NCI-H345 treated with DMSO at 0.1 percent for 48 hours (cell line): ENCODE measurements around the gene LLGL2.
"Not testable (repeated sequence)": the region's sequence is repeated elsewhere in the genome, so short reads cannot be mapped to it uniquely, and the experiment has no call there.

Experiments used
- DNase-seq: peaks from one replicate; lab custom pipeline; 2025; ENCODE audit not compliant: unreplicated experiment; lab: John Stamatoyannopoulos, UW

Gene LLGL2

DNA sequence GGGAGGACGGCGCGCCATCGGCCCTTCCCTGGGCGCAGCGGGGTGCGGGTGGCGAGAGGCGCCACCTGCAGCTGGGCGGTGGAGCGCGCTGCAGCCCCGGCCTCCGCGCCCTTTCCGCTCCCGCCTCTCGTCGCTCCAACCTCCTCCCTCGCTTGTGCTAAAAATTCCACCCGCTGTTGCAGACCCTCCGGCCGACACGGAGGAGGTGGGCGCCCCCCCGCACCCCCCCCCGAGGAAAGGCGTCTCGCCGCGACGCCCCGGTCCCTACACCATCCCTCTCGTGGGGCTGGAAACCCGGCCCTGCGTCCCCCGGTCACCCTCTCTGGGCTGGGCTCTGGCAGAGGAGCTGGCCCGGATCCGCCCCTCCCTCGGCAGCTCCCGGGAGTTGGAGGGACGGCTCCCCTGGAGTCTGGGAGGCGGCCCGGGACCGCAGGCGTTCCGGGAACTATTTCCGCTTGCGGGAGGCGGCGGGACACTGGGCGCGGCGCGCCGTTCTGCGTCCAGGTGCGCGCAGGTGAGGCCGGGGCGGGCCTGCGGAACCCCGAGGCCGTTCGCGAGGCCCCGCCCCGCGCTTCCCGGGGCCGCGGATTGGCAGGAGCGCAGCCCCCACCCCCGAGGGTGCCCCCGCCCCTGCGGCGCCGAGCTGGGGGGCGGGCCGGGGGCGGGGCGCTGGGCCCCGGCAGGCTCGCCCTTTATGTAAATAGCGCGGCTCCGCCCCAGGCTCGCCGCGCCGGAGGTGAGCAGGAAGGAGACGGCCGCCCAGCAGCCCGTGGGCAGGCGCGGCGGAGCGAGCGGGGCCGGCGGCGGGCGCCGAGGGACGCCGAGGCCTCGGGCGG lies at the start of gene LLGL2:
LLGL2 (plus strand) TSS at position 728 of the 836 bp plus-strand sequence. CDS start 17,730 bp downstream, outside the sequence.
- DNase-seq: peak; percentile 93

GRCh38 chr17:75475851-75476250 lies 49.6 kb upstream of the LLGL2 start:
- no peak for DNase-seq

DNA sequence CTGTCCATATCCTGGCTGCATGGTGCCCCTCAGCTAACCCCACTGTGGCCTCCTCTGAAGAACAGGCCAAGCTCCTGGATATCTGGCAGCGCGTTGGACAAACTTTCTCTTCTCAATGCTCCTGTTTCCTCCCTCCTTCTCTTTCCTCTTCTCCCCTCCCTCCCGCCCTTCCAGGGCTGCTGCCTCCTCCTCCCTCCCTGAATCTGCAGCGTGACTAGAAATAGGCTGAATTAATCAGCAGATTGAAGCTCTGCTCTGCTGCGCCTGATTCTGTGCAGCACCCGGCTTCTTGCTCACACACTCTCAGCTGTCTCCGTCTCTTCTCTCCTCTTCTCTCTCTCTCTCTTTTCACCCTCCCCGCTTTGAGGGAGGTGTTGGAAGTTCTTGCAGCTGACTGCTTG lies 49.2 kb upstream of the LLGL2 start:
- DNase-seq: no peak

DNA sequence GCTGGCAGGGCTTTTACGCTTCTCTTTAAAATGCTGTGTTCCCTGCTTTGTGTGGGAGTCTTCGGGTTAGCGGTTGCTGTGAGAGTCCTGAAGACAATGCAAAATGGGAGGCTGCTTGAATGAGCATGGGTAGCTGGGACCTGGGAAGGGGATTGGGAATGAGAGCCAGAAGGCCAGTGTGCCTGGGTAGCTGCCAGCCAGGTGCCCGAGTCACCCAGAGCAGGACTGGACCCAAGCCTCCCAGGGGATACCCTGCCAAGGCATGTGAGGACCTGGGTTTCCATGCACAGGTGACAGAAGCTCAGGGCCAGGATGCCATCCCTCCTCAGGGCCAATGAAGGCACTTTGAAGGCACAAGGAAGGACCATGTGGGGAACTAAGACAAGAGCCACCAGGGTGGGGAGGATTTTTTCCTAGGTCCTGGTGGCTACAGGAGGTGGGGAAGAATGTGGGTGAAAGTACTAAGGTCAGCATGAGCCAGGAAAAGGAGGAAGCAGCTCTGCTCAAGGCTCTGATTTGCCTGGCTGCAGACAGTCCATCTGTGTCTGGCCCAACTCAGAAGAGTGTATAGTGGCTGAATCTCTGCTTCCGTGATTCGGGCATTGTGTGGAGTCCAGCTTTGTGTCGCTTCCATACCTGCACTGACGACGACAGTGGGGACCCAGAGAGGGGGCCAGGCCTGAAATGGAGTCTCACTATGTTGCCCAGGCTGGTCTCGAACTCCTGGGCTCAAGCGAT lies 48.6 kb upstream of the LLGL2 start:
- DNase-seq: no peak

GRCh38 chr17:75477490-75477862 lies 48.0 kb upstream of the LLGL2 start:
- DNase-seq: not testable (repeated sequence)

GRCh38 chr17:75478508-75478907 lies 47.0 kb upstream of the LLGL2 start:
- no peak for DNase-seq

DNA sequence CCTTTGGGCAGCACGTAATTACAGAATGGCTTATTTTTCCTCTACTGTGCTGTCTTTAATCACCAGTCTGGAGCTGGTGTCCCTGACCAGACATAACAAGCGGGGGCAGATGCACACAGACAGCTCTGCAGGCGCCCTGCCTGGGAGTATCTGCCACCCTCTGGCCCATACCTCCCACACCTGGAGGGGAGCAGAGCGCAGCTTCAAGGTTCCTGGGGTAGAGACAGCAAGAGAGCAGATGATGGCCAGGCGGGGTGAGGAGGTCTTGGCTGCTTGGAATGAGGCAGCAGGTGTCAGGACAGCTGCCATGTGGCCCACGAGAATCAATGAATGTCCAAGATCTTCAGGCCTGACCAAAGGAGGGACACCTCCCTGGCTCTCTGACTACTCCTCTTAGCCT lies 45.2 kb upstream of the LLGL2 start:
- DNase-seq: no peak

DNA sequence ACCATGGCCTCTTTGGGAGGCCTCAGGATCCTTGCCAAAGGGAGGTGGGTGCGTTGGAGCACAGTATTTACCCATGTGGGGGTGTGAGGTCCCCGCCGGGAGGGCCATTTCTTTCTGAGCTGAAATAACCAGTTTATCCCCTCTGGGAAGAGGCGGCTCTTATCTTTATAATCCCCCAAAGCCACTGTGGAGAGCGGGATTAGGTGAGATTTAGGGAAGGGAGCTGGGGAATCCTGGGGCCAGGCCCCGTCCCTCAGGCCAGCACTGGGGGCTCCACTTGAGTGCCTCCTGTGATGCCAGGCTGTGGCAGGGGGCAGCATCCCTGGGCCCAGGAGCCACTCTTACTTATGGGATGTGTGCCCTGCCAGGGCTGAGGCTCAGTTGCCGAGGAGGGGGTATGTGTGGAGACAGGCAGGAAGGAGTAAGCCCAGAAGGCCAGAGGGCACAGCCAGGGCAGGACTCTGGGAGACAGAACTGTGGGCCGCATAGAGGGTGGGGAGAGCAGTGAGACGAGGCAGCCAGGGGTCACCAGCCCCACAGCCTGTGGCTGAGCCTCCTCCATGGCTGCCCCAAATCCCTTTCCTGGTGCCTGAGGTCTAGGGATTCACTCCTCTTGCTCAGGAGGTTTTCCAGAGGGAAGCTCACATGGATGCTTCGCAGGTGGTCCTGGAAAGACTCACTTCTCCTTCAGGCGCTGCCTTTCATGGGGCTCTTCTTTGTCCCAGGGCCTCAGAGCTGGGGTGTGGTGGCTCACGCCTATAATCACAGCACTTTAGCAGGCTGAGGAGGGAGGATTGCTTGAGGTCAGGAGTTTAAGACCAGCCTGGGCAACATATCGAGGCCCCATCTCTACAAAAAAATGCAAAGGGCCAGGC lies 44.1 kb upstream of the LLGL2 start:
- DNase-seq: no peak

DNA sequence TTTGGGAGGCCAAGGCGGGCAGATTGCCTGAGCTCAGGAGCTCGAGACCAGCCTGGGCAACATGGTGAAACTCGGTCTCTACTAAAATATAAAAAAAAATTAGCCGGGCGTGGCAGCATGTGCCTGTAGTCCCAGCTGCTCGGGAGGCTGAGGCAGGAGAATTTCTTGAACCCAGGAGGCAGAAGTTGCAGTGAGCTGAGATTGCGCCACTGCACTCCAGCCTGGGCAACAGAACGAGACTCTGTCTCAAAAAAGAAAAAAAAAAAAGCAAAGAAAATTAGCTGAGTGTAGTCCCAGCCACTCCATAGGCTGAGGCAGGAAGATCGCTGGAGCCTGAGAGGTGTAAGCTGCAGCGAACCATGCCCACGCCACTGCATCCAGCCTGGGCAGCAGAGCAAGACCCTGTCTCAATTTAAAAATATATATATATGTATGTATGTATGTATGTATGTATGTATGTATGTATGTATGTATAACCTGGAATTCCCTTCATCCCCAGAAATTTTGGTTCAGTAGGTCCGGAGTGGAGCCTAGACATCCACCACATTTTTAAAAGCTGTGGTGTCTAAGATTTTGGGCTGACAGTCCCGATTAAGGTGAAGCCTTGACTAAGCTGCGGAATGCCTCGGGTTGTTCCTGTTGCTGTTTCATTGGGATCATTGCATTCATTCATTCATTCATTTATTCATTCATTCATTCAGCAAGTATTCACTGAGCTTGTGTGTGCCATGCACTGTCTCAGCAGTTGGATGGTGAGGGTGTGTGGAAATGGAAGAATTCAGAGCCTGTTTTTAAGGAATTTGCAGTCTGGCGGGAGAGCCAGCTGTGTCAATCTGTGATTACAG lies 43.2 kb upstream of the LLGL2 start:
- no peak for DNase-seq

GRCh38 chr17:75485688-75486087 lies 39.8 kb upstream of the LLGL2 start:
- DNase-seq: no peak

DNA sequence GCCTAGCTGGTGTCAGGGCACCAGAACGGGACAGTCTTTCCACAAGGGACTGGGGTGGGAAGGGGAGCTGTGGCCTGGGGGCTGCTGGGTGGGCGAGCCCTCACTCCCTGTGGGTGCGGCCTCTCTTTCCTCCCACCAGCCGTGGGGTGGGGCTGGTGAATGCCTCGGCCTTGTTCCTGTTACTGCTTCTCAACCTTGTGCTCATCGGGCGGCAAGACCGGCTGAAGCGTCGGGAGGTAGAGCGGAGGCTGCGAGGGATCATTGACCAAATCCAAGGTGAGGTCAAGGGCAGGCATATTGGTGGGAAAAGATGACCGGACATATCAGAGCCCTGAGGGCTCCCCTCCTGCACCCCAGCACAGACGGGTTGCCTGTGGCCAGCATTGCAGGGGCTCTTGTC lies 39.3 kb upstream of the LLGL2 start:
- DNase-seq: no peak

DNA sequence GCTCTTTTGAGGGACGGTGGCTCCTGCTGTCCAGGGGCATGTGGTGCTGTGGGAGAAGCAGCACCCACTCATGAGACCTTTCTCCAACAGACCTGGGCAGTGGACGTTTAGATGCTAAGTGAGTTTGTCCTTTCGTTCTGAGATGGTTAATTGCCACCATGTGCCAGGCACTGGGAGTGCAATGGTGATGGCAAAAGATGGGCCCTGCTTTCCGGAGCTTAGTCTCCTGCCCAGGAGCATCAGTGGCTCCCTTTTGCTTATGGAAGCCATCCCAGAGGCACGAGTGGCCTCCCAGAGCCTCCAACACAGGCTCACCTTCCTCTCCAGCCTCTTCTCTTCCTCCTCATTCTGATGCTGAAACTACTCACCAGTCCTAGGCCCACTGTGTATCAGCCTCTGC lies 38.5 kb upstream of the LLGL2 start:
- DNase-seq: no peak

DNA sequence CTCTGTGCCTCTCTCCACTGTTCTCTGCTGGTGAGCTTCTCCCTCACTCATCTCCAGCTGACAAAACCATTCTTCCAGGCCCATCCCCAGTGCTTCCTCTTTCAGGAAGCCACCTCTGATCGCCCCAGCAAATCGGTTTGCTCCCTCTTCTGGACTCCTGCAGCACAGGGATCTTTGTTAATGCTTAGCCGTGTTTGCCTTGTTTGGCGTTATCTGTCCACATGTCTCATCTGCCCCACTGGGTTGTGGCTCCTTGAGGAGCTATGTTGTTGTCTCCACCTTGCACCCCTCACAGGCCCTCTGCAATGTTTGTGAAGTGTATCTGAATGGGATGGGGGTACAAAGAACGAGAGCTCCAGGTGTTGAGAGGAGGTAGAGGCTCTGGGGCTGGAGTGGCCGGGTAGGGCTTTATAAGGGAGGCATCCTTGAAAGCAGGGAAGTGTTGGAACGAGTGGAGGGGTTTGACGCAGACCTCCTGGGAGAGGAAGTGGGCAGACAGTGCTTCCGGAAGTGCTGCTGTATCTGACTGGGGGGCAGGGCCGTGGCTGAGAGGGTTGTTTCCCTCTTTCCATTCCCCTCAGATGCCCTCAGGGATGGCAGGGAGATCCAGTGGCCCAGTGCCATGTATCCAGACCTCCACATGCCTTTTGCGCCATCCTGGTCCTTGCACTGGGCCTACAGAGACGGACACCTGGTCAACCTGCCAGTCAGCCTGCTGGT lies 38.0 kb upstream of the LLGL2 start:
- DNase-seq: no peak

- DNase-seq: no peak
These were observed 36.6 kb upstream of the LLGL2 start for GRCh38 chr17:75488693-75489510.

DNA sequence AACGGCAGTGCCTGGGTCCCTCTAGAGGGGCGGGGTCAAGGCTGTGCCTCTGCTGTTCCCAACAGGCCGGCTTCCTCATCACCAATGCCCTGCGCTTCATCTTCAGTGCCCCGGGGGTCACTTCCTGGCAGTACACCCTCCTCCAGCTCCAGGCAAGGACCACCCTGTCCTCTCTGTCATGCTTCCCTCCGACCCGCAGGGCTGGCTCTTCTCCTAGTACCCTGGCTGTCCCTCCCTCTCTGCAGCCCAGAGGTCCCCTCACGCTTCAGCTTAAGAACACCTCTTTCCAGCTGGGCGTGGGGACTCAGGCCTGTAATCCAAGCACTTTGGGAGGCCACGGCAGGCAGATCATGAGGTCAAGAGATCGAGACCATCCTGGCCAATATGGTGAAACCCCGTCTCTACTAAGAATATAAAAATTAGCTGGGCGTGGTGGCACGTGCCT lies 36.0 kb upstream of the LLGL2 start:
- no peak for DNase-seq

DNA sequence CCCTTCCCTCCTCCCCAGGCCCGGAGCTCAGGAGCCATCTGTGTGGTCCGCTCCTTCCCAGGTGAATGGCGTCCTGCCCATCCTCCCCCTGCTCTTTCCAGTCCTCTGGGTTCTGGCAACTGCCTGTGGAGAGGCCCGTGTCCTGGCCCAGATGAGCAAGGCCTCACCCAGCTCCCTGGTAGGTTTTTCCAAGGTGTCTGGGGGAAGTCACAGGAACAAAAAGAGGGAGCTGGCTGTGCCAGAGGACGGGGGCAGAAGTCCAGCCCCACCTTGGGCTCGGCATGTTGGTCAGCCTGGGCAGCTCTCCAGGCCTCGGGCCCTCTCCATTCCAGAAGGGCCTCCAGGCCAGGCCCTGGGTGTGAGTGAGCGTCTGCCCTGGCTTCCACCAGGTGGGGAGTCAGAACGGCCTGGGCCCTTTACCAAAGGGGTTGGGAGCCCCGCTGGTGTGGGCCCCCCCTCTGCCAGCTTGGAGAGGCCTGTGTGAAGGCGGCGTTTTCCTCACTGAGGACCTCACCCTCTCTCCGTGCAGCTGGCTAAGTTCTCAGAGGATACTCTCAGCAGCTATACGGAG lies 35.2 kb upstream of the LLGL2 start:
- DNase-seq: no peak

GRCh38 chr17:75490953-75491649 lies 34.4 kb upstream of the LLGL2 start:
- no peak for DNase-seq

DNA sequence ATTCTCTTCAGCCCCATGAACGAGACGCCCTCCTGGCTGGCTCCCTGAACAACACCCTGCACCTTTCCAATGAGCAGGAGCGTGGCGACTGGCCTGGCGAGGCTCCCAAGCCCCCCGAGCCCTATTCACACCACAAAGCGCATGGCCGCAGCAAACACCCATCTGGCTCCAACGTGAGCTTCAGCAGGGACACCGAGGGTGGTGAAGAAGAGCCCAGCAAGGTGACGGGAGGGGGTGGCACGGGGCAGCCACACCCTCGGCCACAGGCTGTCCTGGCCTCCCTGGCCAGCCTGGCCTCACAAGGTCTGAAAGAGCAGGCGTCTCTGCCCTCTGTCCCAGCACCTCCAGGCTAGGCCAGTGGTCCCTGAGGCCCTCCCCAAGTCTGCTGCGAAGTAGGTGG lies 33.8 kb upstream of the LLGL2 start:
- no peak for DNase-seq
